GM21367 (cell line): ENCODE results near the gene C22orf31.

Experiments
- ATAC-seq: cut with Tn5 transposase; IDR thresholded peaks from one replicate; pipeline ENCODE4 v1.9.1; 2021; ENCODE audit not compliant: unreplicated experiment

The C22orf31 gene

DNA sequence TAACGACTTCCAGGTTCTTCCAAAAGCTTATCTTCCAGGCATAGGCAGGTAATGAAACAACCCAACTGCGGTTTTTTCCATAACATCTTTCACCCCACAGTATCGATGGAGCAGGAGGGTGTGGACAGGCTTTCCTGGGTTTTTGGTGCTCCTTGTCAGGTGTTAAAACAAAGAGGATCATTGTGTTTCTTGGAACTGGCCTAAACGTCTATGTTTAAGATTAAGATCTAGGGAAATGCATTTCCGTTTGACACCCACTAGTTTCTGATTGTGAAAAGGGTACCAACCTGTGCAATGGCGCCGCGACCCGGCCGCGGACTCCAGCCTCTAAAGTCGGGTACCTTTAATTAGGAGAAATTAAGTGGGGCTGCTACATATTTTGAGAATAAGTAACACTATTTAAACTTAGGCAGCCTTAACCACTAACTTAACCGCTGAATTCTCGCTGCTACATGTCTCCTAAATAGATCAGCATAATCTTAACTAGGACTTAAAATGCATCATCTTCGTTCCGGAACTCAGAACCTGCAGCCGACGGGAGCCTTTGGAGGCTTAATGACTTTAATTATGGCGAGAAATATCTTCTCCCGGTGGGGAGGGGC lies 31.5 kb downstream of the C22orf31 start:
- no peak for ATAC-seq

DNA sequence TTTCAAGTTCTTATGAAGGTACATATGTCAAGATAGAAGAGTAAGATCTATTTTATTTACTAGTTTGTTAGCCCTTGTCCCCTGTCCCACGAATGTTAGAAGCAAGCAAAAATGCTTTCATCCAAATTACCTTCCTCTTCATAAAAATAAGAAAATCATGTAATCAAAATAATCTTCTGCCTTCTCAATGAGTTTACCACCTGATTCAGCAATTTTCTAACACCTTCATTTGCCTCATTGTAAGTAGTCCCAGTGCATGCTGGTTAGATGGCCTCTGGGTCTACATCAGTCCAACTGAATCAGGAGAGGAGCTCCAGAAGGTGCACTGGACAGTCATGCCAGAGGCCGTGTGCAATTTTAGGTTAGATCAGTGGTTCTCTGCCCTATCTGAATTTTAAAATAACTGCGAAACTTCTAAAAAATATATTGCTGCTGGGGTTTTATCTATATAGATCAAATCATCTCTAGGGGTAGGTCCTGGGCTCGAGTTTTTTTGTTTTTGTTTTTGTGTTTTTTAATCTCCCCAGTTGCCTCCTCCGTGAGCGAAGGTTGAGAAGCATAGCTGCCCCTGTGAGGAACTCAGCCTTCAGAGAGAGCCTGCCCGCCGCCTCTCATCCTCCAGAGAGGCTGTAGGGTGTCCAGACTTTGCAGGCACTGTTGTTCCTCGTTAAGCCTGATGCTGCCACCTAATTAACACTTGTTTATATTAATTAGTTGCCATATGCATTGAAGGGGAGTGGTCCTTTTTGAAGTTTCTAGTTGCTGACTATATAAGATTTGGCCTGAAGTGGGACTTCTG lies 32.2 kb downstream of the C22orf31 start:
- no peak for ATAC-seq

DNA sequence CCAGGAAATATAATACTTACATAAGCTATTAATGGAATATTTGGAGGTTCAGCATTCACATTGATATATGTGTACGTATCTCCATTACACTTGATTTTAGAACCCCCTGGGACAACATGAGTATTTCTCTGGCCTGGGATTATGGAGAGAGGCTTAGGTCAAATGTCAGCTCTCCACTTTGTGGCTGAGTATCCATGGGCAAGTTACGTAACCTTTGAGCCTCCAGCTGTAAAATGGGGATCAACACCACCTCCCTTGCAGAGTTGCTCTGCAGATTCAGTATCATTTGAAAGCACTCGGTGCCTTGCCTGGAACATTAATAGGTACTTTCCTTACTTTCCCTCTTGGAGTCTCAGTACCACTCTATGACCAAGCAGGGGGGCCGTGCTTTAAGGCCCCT lies 33.2 kb downstream of the C22orf31 start:
- ATAC-seq, result no peak

GRCh38 chr22:29026579-29026978 lies 35.1 kb downstream of the C22orf31 start:
- ATAC-seq, result no peak

DNA sequence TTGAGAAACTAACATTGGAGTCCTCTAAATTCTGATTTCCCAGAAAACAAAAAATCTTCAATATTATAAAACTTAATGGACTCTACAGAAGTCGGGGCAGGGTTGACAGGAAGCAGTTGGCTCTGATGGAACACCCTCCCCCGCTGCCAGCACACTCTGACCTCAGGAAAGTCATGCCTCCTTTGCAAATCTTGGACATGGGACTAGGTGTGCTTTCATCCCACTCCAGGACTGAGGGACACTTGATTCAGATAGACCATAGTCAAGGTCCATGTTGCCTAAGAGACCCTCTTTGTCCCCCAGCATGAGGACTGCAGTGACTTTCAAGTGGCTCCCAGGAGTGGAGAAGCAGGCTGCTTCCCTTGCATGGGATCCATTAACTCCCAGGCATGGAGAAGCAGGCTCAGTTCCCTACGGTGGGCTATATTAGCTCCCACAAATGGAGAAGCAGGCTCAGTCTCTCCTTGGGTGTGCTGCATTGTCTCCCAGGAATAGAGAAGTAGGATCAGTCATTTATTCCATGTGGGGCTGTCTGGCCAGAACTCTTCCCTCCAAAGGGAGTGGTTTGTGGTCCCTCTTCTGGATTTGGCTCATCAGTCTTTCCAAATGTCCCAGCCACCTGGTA lies 38.3 kb downstream of the C22orf31 start:
- no peak for ATAC-seq

DNA sequence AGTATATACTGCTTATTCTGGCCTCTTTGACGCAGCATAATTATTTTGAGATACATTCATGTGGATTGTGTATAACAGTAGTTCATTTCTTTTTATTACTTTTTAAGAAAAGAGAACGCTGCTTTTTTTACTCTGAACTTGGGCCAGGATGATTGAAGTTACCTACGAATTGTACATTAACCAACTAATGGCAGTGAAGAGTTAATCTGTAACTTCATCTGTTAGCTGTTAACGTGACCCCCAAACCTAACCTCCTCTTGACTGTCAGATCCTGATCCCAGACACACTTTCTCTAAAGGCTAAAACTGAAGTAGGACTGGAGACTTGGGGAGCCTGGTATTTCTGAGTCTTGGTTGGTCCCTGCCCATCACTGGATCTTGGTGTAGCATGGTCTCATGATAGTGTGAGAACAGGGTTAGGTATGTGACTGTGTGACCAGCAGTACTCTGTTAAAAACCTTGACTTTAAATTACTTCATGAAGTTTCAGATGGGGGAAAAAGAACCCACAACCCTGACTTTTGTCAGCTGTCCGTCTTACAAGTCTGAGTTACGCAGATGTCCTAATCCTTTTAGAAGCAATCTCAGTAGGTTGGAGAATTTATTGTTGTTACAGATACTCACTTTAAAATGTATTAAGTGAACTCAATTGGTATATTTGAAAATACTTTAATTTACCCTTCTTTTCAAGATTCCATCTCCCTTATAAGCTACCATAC lies 39.4 kb downstream of the C22orf31 start:
- no peak for ATAC-seq

- no peak for ATAC-seq
These were observed 43.1 kb downstream of the C22orf31 start for GRCh38 chr22:29018293-29019189.

DNA sequence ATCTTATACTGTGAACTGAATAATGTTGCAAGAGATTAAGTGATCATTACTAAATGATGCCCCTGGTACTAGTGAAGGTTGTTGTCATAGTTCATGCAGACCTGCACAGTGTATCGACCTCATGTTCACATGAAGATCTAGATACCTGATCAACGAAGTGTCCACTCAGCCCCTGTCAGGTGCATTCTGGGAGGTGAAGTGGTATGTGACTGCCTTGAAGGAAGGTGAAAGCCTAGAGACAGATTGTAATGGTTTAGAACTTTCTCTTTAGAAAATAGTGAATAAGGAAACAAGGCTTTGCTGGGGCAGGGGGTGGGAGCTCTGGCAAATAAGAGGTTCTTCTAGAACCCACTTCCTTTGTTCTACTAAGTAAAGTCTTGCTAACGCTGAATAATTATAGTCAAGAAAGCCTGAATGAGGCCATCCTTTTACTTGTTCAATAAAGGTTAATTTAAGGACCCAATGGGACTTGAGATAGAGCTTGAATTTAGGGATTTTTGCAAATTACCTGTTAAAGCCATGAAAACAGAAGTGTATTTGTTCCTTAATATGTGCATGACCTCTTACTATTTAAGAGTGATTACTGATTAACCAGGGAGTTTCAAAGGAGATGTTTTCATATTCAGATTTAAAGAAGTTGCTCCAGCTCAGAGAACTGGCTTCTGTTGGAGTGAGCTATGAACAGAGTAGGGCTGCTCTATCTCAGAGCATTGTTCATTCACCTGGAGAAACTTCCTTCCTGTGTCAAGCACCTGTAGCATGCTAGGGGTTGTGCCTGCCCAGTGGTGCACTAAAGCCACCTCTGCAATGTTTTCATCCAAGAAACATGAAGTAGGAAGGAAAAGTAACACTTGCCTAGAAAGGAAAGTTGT lies 45.3 kb downstream of the C22orf31 start:
- no peak for ATAC-seq

- ATAC-seq, result no peak
These were observed 46.9 kb downstream of the C22orf31 start for GRCh38 chr22:29014773-29015172.

- no peak for ATAC-seq
These were observed 47.3 kb downstream of the C22orf31 start for GRCh38 chr22:29014293-29014692.

GRCh38 chr22:29012952-29013351 lies 48.7 kb downstream of the C22orf31 start:
- ATAC-seq, result no peak

GRCh38 chr22:29012101-29012433 lies 49.6 kb downstream of the C22orf31 start:
- no peak for ATAC-seq

DNA sequence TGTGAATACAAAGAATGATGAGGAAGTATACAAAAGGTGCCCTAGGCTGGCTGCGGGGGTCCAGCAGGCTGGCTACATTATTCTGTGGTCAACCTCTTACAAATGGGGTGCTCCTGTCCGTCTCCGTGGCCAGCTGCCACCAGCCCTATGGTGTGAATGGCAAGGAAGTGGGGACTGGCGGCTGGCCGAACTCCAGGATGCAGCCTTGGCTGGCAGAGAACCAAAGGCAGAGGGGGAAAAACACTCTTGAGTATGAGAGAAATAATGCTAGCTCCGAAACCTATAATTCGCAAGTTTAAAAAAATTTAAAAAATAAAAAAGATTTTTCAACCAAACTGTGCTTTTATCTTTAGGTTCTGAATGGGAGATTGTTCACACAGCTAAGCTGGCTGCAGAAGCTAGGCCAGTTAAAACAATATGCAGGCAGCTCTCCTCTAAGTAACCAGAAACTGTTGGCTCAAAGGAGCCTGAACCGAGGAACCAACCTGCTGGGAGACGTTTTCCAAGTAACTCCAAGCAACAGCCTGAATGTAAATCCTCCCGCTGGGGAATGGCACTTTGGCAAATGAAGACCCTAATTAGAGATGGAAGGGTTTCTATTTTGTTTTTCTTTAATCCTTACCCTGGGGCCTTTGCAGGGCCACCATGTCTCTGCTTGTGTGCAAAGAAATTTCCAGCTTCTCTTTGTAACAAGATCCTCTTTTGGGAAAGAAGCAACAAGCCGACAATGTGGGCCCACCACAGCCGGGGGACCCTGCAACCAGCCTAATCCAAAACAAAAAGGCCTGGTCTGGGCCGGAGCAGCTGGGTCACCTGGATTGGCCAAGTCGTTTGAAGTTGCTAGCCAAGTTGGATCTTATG lies 50.2 kb downstream of the C22orf31 start:
- no peak for ATAC-seq

GRCh38 chr22:29009148-29009547 lies 52.5 kb downstream of the C22orf31 start:
- ATAC-seq, result no peak
